IMR-90 (cell line): ENCODE results near the gene OR2A7. TPM values are rescaled to one million over a fixed set of nuclear protein-coding genes. Genes with fewer than 3 reads are reported as not detected.
"Not testable (repeated sequence)": the region's sequence is repeated elsewhere in the genome, so short reads cannot be mapped to it uniquely, and the experiment has no call there.

Experiments used
- ATAC-seq: fragments of 200-7000 bp; cut with Tn5 transposase; 2 replicates; pipeline ENCODE4 v1.9.1; 2020; ENCODE audit warnings: low read depth, mild to moderate bottlenecking, moderate library complexity
- BruUV-seq: library from RNA; stranded (reverse); fragments of 400-500 nt; replicated peaks from 2 replicates; lab custom pipeline; 2021; lab: Mats Ljungman, UMichigan
- CTCF ChIA-PET: fragments of 300-600 bp; formaldehyde crosslinking; extraction: SDS; loops from one replicate; lab custom pipeline; 2021; ENCODE audit warnings: antibody characterized with exemption; lab: Yijun Ruan, JAX
- POLR2A ChIA-PET: fragments of 300-600 bp; sonication (Branson Sonifier 250); formaldehyde crosslinking; loops from one replicate; lab custom pipeline; 2022; ENCODE audit warnings: antibody characterized with exemption; ENCODE audit not compliant: unreplicated experiment; lab: Charles Lee
- DNase-seq: peaks from one replicate; pipeline ENCODE4 v3.0.0; 2013
- H2AFZ ChIP-seq: replicated peaks from 2 replicates; pipeline ENCODE3; 2013; ENCODE audit warnings: low read length, mild to moderate bottlenecking; ENCODE audit not compliant: poor library complexity
- H2AK5ac ChIP-seq: 2 replicates; pipeline ENCODE4 v1.6.1; 2013; ENCODE audit warnings: low read depth, low read length, inconsistent platforms
- H2AK9ac ChIP-seq: replicated peaks from 2 replicates; pipeline ENCODE3; 2013; ENCODE audit warnings: mild to moderate bottlenecking, low read depth, low read length, moderate library complexity; ENCODE audit not compliant: poor library complexity
- H2BK120ac ChIP-seq: 2 replicates; pipeline ENCODE4 v1.6.1; 2013; ENCODE audit warnings: low read depth, low read length, inconsistent platforms
- H2BK15ac ChIP-seq: 3 replicates; pipeline ENCODE4 v1.6.1; 2013; ENCODE audit warnings: low read depth, low read length, inconsistent platforms
- H2BK20ac ChIP-seq: 2 replicates; pipeline ENCODE4 v1.6.1; 2013; ENCODE audit warnings: low read depth, mild to moderate bottlenecking, inconsistent platforms, low read length, moderate library complexity
- H2BK5ac ChIP-seq: 2 replicates; pipeline ENCODE4 v1.6.1; 2013; ENCODE audit warnings: mild to moderate bottlenecking, low read depth, low read length, inconsistent platforms; ENCODE audit not compliant: poor library complexity, severe bottlenecking
- H3K14ac ChIP-seq: replicated peaks from 2 replicates; pipeline ENCODE4 v1.6.1; 2013; ENCODE audit warnings: low read depth, low read length, inconsistent platforms
- H3K18ac ChIP-seq: 2 replicates; pipeline ENCODE4 v1.6.1; 2013; ENCODE audit warnings: low read depth, low read length, control low read depth
- H3K23ac ChIP-seq: 2 replicates; pipeline ENCODE4 v1.6.1; 2013; ENCODE audit warnings: low read depth, low read length, inconsistent platforms
- H3K27ac ChIP-seq: 2 replicates; pipeline ENCODE4 v1.5.1; 2013; ENCODE audit warnings: mild to moderate bottlenecking, control low read depth, low read length; ENCODE audit not compliant: insufficient read depth
- H3K27me3 ChIP-seq: 2 replicates; pipeline ENCODE4 v1.6.1; 2013; ENCODE audit warnings: low read length; ENCODE audit not compliant: control insufficient read depth, insufficient read depth
- H3K36me3 ChIP-seq: 2 replicates; pipeline ENCODE4 v1.6.1; 2013; ENCODE audit warnings: low read length, mixed read lengths; ENCODE audit not compliant: control insufficient read depth, insufficient read depth
- H3K4ac ChIP-seq: 2 replicates; pipeline ENCODE4 v1.6.1; 2013; ENCODE audit warnings: low read depth, low read length, inconsistent platforms
- H3K4me1 ChIP-seq: 2 replicates; pipeline ENCODE4 v1.6.1; 2013; ENCODE audit warnings: low read length, mixed read lengths; ENCODE audit not compliant: control insufficient read depth, insufficient read depth
- H3K4me2 ChIP-seq: 2 replicates; pipeline ENCODE4 v1.6.1; 2013; ENCODE audit warnings: low read depth, mild to moderate bottlenecking, control low read depth, low read length, moderate library complexity
- H3K4me3 ChIP-seq: 2 replicates; pipeline ENCODE4 v1.5.1; 2013; ENCODE audit warnings: low read depth, mild to moderate bottlenecking, control low read depth, low read length, moderate library complexity; ENCODE audit not compliant: insufficient read depth
- H3K56ac ChIP-seq: 2 replicates; pipeline ENCODE4 v1.6.1; 2013; ENCODE audit warnings: low read length, inconsistent platforms; ENCODE audit not compliant: insufficient read depth; ENCODE audit errors: extremely low read depth
- H3K79me1 ChIP-seq, 2 experiments: 2 replicates each; pipeline ENCODE4 v1.6.1; 2013; ENCODE audit warnings: low read length in 2 of 2, inconsistent platforms in 1 of 2, low read depth in 1 of 2
- H3K9ac ChIP-seq: 2 replicates; pipeline ENCODE4 v1.6.1; 2013; ENCODE audit warnings: low read depth, low read length, control low read depth
- H3K9me1 ChIP-seq: 2 replicates; pipeline ENCODE4 v1.6.1; 2013; ENCODE audit warnings: low read length, inconsistent platforms; ENCODE audit not compliant: insufficient read depth
- H3K9me3 ChIP-seq: 2 replicates; pipeline ENCODE4 v1.6.1; 2013; ENCODE audit warnings: low read length; ENCODE audit not compliant: control insufficient read depth, insufficient read depth
- H4K20me1 ChIP-seq: 2 replicates; pipeline ENCODE4 v1.6.1; 2013; ENCODE audit warnings: low read length, inconsistent platforms; ENCODE audit not compliant: insufficient read depth
- H4K5ac ChIP-seq: 2 replicates; pipeline ENCODE4 v1.6.1; 2013; ENCODE audit warnings: mild to moderate bottlenecking, low read depth, low read length, control low read depth
- H4K8ac ChIP-seq, 2 experiments: 2 replicates each; pipeline ENCODE4 v1.6.1; 2013; ENCODE audit warnings: low read depth in 2 of 2, low read length in 2 of 2, control low read depth in 1 of 2, inconsistent platforms in 1 of 2
- H4K91ac ChIP-seq: 2 replicates; pipeline ENCODE4 v1.6.1; 2013; ENCODE audit warnings: low read depth, low read length, inconsistent platforms; ENCODE audit not compliant: insufficient read depth
- WGBS, 2 experiments: methylation state at CpG; one replicate each; pipeline versions ENCODE4 v1.1.5 to v1.1.7; 2013; ENCODE audit warnings: missing lambda C conversion rate in 2 of 2; ENCODE audit not compliant: insufficient read length in 1 of 2; ENCODE audit errors: extremely low coverage in 2 of 2; 5-methylcytosine and 5-hydroxymethylcytosine counted together
- dilution Hi-C: fragments of 300-500 bp; cut with HindIII; formaldehyde crosslinking; loops from one replicate; pipeline ENCODE4 v1.14.3; 2018; ENCODE audit warnings: low sequenced_read_pairs; ENCODE audit not compliant: unreplicated experiment
- in situ Hi-C: fragments of 300-500 bp; cut with MboI; formaldehyde crosslinking; loops from 3 replicates; pipeline ENCODE4 v1.14.3; 2019; ENCODE audit warnings: low sequenced_read_pairs, inconsistent platforms, mixed read lengths
- intact Hi-C: fragments of 100-400 bp; cut with micrococcal nuclease; formaldehyde crosslinking; loops from 2 replicates; pipeline ENCODE4 v1.10.0; 2022
- polyA plus RNA-seq, 3 experiments: library from polyadenylated mRNA; depleted of rRNA; stranded (reverse); fragments of >200 nt; gene quantifications; 2 replicates each; pipeline ENCODE4 v1.2.3, GENCODE V29; 2012; ENCODE audit warnings: low replicate concordance in 1 of 3
- total RNA-seq: library from RNA; depleted of rRNA; stranded (reverse); fragments of >200 nt; gene quantifications from 2 replicates; pipeline ENCODE4 v1.2.3, GENCODE V29; 2012

The OR2A7 gene
- total and polyA plus RNA-seq, 2 of the 4 experiments (the other 2 are of a cell fraction): not detected

DNA sequence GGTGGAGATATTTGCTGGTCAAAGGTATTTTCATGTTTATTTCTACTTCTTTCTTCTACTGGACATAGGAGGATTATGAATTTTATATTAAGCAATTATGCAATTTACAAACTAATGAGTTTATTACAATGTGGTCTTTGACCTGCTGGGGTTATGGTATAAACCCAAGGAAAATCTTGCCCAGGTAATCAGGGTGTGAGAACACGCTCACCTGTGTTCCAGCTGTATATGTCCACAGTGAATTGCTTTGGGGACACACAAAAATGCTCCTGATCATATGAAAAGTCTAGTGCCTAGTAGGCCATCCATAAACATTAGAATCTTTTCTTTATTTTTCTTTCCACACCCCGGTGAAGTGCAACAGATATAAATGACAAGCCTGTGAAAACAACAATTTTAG lies 25.2 kb downstream of the OR2A7 start, which contains the start of gene OR2A42:
OR2A42 (minus strand) TSS at position 241 of the 400 bp plus-strand sequence. CDS start 6,762 bp downstream, outside the sequence.
- H3K9ac ChIP-seq, POLR2A ChIA-PET, H3K18ac ChIP-seq, H3K4me1 ChIP-seq, H3K27ac ChIP-seq, H2BK5ac ChIP-seq, H4K8ac ChIP-seq, H3K27me3 ChIP-seq, dilution Hi-C loops, H2AFZ ChIP-seq, H3K9me1 ChIP-seq, H3K4me3 ChIP-seq, DNase-seq, CTCF ChIA-PET, H3K4ac ChIP-seq, H3K79me1 ChIP-seq, H3K23ac ChIP-seq, H2AK9ac ChIP-seq, H2BK120ac ChIP-seq, H2BK20ac ChIP-seq, ATAC-seq, in situ Hi-C loops, H4K91ac ChIP-seq, BruUV-seq, H3K36me3 ChIP-seq, intact Hi-C loops, H3K9me3 ChIP-seq, H3K56ac ChIP-seq, H4K20me1 ChIP-seq, H2BK15ac ChIP-seq, H3K14ac ChIP-seq, H2AK5ac ChIP-seq, H3K4me2 ChIP-seq, H4K5ac ChIP-seq: not testable (repeated sequence)
- WGBS, 2 experiments: no CpG with 5 or more reads among the region's 2 CpGs

DNA sequence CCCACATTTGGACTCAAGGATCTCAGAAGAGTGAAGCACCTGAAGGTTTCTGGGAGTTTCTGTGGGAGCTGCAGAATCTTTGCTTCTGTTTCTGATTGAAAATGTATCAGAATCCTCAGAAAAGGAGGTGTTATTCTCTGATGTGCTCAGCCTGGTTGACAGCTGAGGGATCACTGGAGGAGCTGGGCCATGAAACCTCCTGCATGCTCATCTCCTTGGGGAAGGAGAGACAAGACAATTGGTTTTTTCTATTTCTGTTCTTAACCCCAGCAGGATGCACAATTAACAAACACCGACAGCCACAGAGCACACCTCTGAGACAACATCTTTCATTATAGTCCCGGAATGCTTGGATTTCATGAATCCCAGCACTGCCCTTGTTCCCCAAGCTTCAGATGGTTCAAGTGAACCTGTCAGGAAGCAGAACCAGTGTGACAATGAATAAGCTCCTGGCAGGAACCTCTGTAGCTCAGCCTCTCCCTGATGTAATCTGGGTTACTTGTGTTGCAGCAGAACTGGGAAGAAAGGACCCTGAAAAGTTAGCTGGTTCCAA lies 26.0 kb downstream of the OR2A7 start:
- in situ Hi-C loops, H3K79me1 ChIP-seq, H3K23ac ChIP-seq, H3K36me3 ChIP-seq, intact Hi-C loops, H3K27me3 ChIP-seq, H4K8ac ChIP-seq, H3K9me3 ChIP-seq, ATAC-seq, H3K4me2 ChIP-seq, H2AK9ac ChIP-seq, DNase-seq, H3K9me1 ChIP-seq, H2AFZ ChIP-seq, H2BK120ac ChIP-seq, H2AK5ac ChIP-seq, H2BK15ac ChIP-seq, H3K4ac ChIP-seq, H3K4me3 ChIP-seq, H4K91ac ChIP-seq, H3K18ac ChIP-seq, H2BK20ac ChIP-seq, CTCF ChIA-PET, H2BK5ac ChIP-seq, BruUV-seq, H3K14ac ChIP-seq, H3K9ac ChIP-seq, dilution Hi-C loops, H3K4me1 ChIP-seq, H4K5ac ChIP-seq, H4K20me1 ChIP-seq, POLR2A ChIA-PET, H3K56ac ChIP-seq, H3K27ac ChIP-seq: not testable (repeated sequence)
- no CpG with 5 or more reads among the region's 2 CpGs for WGBS, 2 experiments
